HG03064 (cell line): ENCODE data around the gene STK32B.
"Not testable (repeated sequence)": the region's sequence is repeated elsewhere in the genome, so short reads cannot be mapped to it uniquely, and the experiment has no call there.

Experiments used
- ATAC-seq: cut with Tn5 transposase; IDR thresholded peaks from one replicate; pipeline ENCODE4 v1.9.1; 2021; ENCODE audit warnings: low read depth; ENCODE audit not compliant: unreplicated experiment

STK32B gene

GRCh38 chr4:5066101-5066500, 14.8 kb downstream of the STK32B start:
- ATAC-seq, result no peak

GRCh38 chr4:5066968-5067367, 15.7 kb downstream of the STK32B start:
- not testable (repeated sequence) for ATAC-seq

GRCh38 chr4:5067908-5068307, 16.6 kb downstream of the STK32B start:
- ATAC-seq, result no peak

GRCh38 chr4:5069901-5070300, 18.6 kb downstream of the STK32B start:
- ATAC-seq, result no peak

- no peak for ATAC-seq
These were observed 21.7 kb downstream of the STK32B start for GRCh38 chr4:5072948-5073347.

GRCh38 chr4:5078009-5078408, 26.7 kb downstream of the STK32B start:
- ATAC-seq, result no peak

GRCh38 chr4:5079581-5079980, 28.3 kb downstream of the STK32B start:
- ATAC-seq, result no peak

GRCh38 chr4:5081441-5081999, 30.2 kb downstream of the STK32B start:
- no peak for ATAC-seq

- no peak for ATAC-seq
These were observed 31.1 kb downstream of the STK32B start for GRCh38 chr4:5082376-5082775.

- ATAC-seq, result no peak
These were observed 33.7 kb downstream of the STK32B start for GRCh38 chr4:5084911-5085475.

GRCh38 chr4:5086535-5086934, 35.3 kb downstream of the STK32B start:
- ATAC-seq, result no peak

GRCh38 chr4:5096261-5096660, 45.0 kb downstream of the STK32B start:
- ATAC-seq, result no peak

- ATAC-seq, result no peak
These were observed 46.9 kb downstream of the STK32B start for GRCh38 chr4:5098176-5098575.

- no peak for ATAC-seq
These were observed 49.1 kb downstream of the STK32B start for GRCh38 chr4:5100336-5100735.

- no peak for ATAC-seq
These were observed 49.7 kb downstream of the STK32B start for GRCh38 chr4:5100986-5101385.

GRCh38 chr4:5101571-5101970, 50.3 kb downstream of the STK32B start:
- no peak for ATAC-seq

GRCh38 chr4:5110901-5111300, 59.6 kb downstream of the STK32B start:
- no peak for ATAC-seq

- ATAC-seq, result no peak
These were observed 61.2 kb downstream of the STK32B start for GRCh38 chr4:5112333-5113095.

GRCh38 chr4:5114950-5115349, 63.7 kb downstream of the STK32B start:
- ATAC-seq, result no peak

GRCh38 chr4:5118091-5118786, 67.0 kb downstream of the STK32B start:
- ATAC-seq, result no peak

GRCh38 chr4:5118994-5119835, 67.9 kb downstream of the STK32B start:
- ATAC-seq, result no peak
